HepG2 (cell line): Measurements from ENCODE around the gene CDCA5. TPM values are rescaled to one million over a fixed set of nuclear protein-coding genes. Genes with fewer than 3 reads are reported as not detected.

ENCODE experiments used
- KIAA2018 ChIP-seq: sonication (generic); formaldehyde crosslinking; IDR thresholded peaks from 2 replicates; pipeline ENCODE4 v1.5.0; 2020; ENCODE audit warnings: mild to moderate bottlenecking, missing genetic modification reagents, borderline replicate concordance
- MXD4 ChIP-seq: IDR thresholded peaks from 2 replicates; pipeline ENCODE4 v1.6.1; 2016; ENCODE audit warnings: mild to moderate bottlenecking, missing biosample characterization, missing genetic modification reagents
- SRY ChIP-seq: sonication (generic); formaldehyde crosslinking; IDR thresholded peaks from 2 replicates; pipeline ENCODE4 v1.8.0; 2022; ENCODE audit warnings: mild to moderate bottlenecking, missing genetic modification reagents
- U2AF1 ChIP-seq: fragments of 200-400 bp; formaldehyde crosslinking; optimal IDR thresholded peaks from 2 replicates; pipeline ENCODE3; 2017; ENCODE audit warnings: mild to moderate bottlenecking, low read depth, low read length
- ZNF142 ChIP-seq: sonication (generic); formaldehyde crosslinking; IDR thresholded peaks from 2 replicates; pipeline ENCODE4 v1.4.0; 2020; ENCODE audit warnings: missing genetic modification reagents
- ZNF839 ChIP-seq: sonication (generic); formaldehyde crosslinking; IDR thresholded peaks from 2 replicates; pipeline ENCODE4 v1.4.0; 2020; ENCODE audit warnings: missing genetic modification reagents, mild to moderate bottlenecking, borderline replicate concordance
- polyA plus RNA-seq, 8 experiments: library from polyadenylated mRNA; depleted of rRNA in 3 of 8; stranded (reverse) in 7 of 8; unstranded in 1 of 8; fragments of >200 nt; fragmentation: Illumina TruSeq in 4 of 8; extraction: Trizol in 4 of 8; gene quantifications; 2 replicates each; pipeline versions ENCODE4 v1.2.1 to v1.2.3, GENCODE V29; 2011 to 2016; ENCODE audit warnings: low read depth in 4 of 8, missing spikeins in 1 of 8, mixed read lengths in 1 of 8; ENCODE audit not compliant: insufficient read depth in 1 of 8
- total RNA-seq, 5 experiments: library from RNA; depleted of rRNA; stranded (reverse); fragments of >200 nt; fragmentation: Illumina TruSeq; extraction: Trizol; gene quantifications; 2 replicates each; pipeline ENCODE4 v1.2.3, GENCODE V29; 2016; ENCODE audit warnings: low read depth in 1 of 5
- TF ChIP-seq, protein P1 (sequence below): sonication (generic); formaldehyde crosslinking; IDR thresholded peaks from 2 replicates; pipeline ENCODE4 v1.5.1; 2020; ENCODE audit warnings: missing genetic modification reagents, mild to moderate bottlenecking, borderline replicate concordance
- TF ChIP-seq, protein P2 (sequence below): sonication (generic); formaldehyde crosslinking; IDR thresholded peaks from 2 replicates; pipeline ENCODE4 v1.8.1; 2023; ENCODE audit warnings: mild to moderate bottlenecking, missing genetic modification reagents

Gene CDCA5
- total and polyA plus RNA-seq, 2 of the 13 experiments (the other 11 are each of a cell fraction or from before 2014, with no cell fraction given) = 13.5 to 50.6 TPM

- no peak for TF ChIP-seq ZNF142 (CRISPR knock-in tag)
- no peak; the same call in 1 of the 2 replicates for TF ChIP-seq SRY (CRISPR knock-in tag)
- no peak for TF ChIP-seq MXD4 (CRISPR knock-in tag)
- no peak for TF ChIP-seq U2AF1
- TF ChIP-seq, protein P1, sequence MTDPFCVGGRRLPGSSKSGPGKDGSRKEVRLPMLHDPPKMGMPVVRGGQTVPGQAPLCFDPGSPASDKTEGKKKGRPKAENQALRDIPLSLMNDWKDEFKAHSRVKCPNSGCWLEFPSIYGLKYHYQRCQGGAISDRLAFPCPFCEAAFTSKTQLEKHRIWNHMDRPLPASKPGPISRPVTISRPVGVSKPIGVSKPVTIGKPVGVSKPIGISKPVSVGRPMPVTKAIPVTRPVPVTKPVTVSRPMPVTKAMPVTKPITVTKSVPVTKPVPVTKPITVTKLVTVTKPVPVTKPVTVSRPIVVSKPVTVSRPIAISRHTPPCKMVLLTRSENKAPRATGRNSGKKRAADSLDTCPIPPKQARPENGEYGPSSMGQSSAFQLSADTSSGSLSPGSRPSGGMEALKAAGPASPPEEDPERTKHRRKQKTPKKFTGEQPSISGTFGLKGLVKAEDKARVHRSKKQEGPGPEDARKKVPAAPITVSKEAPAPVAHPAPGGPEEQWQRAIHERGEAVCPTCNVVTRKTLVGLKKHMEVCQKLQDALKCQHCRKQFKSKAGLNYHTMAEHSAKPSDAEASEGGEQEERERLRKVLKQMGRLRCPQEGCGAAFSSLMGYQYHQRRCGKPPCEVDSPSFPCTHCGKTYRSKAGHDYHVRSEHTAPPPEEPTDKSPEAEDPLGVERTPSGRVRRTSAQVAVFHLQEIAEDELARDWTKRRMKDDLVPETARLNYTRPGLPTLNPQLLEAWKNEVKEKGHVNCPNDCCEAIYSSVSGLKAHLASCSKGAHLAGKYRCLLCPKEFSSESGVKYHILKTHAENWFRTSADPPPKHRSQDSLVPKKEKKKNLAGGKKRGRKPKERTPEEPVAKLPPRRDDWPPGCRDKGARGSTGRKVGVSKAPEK = no peak
- no peak for TF ChIP-seq ZNF839
- TF ChIP-seq, protein P2, sequence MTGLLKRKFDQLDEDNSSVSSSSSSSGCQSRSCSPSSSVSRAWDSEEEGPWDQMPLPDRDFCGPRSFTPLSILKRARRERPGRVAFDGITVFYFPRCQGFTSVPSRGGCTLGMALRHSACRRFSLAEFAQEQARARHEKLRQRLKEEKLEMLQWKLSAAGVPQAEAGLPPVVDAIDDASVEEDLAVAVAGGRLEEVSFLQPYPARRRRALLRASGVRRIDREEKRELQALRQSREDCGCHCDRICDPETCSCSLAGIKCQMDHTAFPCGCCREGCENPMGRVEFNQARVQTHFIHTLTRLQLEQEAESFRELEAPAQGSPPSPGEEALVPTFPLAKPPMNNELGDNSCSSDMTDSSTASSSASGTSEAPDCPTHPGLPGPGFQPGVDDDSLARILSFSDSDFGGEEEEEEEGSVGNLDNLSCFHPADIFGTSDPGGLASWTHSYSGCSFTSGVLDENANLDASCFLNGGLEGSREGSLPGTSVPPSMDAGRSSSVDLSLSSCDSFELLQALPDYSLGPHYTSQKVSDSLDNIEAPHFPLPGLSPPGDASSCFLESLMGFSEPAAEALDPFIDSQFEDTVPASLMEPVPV = no peak
- no peak for TF ChIP-seq KIAA2018 (CRISPR knock-in tag)
These were observed 28.9 kb upstream of the CDCA5 start (continued) for GRCh38 chr11:65112546-65113360.
